Uterus (tissue), 2 donors: Measurements from ENCODE around the gene ACTA2.

Experiments used
- CTCF ChIP-seq, 4 experiments: fragments of 200-600 bp in 2 of 4; fragments of 450-650 bp in 2 of 4; sonication (generic) in 2 of 4; IDR thresholded peaks; one replicate each; pipeline ENCODE4 v1.5.1; 2016 to 2019; ENCODE audit warnings: antibody characterized with exemption in 4 of 4, mild to moderate bottlenecking in 2 of 4, moderate library complexity in 1 of 4
- POLR2A ChIP-seq, 2 donors: fragments of 450-650 bp; IDR thresholded peaks; one replicate each; pipeline ENCODE4 v1.6.1; 2016; ENCODE audit warnings: antibody characterized with exemption in 2 of 2, mild to moderate bottlenecking in 1 of 2, moderate library complexity in 1 of 2

GRCh38 chr10:88896372-88896993 lies 56.1 kb downstream of the ACTA2 start:
- no peak for TF ChIP-seq POLR2A (IDR thresholded peaks at IDR 0.05)
- no peak for TF ChIP-seq CTCF (IDR thresholded peaks at IDR 0.05)
